Subcutaneous adipose tissue (tissue), 4 donors: Measurements from ENCODE around the gene PRICKLE3. TPM values are rescaled to one million over a fixed set of nuclear protein-coding genes. Genes with fewer than 3 reads are reported as not detected.

Experiments used
- CTCF ChIP-seq: fragments of 450-650 bp; IDR thresholded peaks from one replicate; pipeline ENCODE4 v1.5.1; 2016; ENCODE audit warnings: low read depth, mild to moderate bottlenecking, control low read depth, antibody characterized with exemption, moderate library complexity
- total RNA-seq, 4 donors: library from RNA; depleted of rRNA; stranded (reverse); fragments of >200 nt; gene quantifications; one replicate each; pipeline ENCODE4 v1.1.0, GENCODE V29; 2016

The PRICKLE3 gene
- total RNA-seq, 4 donors from 2014 or later, result 10.7 to 19.4 (median 13.8) TPM

- TF ChIP-seq CTCF, result no peak
These were observed 23.6 kb downstream of the PRICKLE3 start, which contains the start of gene MAGIX for GRCh38 chrX:49162620-49163019. TSS of gene MAGIX (plus strand) at chrX:49162758. CDS start at chrX:49162890, 132 bp downstream.

GRCh38 chrX:49161632-49162031, 24.5 kb downstream of the PRICKLE3 start:
- TF ChIP-seq CTCF, result no peak

GRCh38 chrX:49160908-49161307, 25.3 kb downstream of the PRICKLE3 start:
- TF ChIP-seq CTCF, result no peak

- TF ChIP-seq CTCF, result no peak
These were observed 29.0 kb downstream of the PRICKLE3 start for GRCh38 chrX:49157194-49157593.

GRCh38 chrX:49155900-49156837, 30.0 kb downstream of the PRICKLE3 start:
- TF ChIP-seq CTCF, result no peak

- TF ChIP-seq CTCF, result no peak
These were observed 30.8 kb downstream of the PRICKLE3 start for GRCh38 chrX:49155243-49155899.

- TF ChIP-seq CTCF, result no peak
These were observed 32.7 kb downstream of the PRICKLE3 start for GRCh38 chrX:49153467-49153866.
